AG10803 (cell line): ENCODE measurements around the gene ARID3B.
"Not testable (repeated sequence)": the region's sequence is repeated elsewhere in the genome, so short reads cannot be mapped to it uniquely, and the experiment has no call there.

Source experiments
- DNase-seq: peaks from one replicate; pipeline ENCODE4 v3.0.0; 2010; ENCODE audit warnings: low read depth
- H3K4me3 ChIP-seq: 2 replicates; pipeline ENCODE4 v1.5.1; 2011; ENCODE audit warnings: mild to moderate bottlenecking, low read length, control low read depth
- TF ChIP-seq, protein P1 (sequence below): conservative IDR thresholded peaks from 2 replicates; pipeline ENCODE4 v1.5.1; 2011; ENCODE audit warnings: mild to moderate bottlenecking, low read length, control low read depth, inconsistent platforms

The ARID3B gene

DNA sequence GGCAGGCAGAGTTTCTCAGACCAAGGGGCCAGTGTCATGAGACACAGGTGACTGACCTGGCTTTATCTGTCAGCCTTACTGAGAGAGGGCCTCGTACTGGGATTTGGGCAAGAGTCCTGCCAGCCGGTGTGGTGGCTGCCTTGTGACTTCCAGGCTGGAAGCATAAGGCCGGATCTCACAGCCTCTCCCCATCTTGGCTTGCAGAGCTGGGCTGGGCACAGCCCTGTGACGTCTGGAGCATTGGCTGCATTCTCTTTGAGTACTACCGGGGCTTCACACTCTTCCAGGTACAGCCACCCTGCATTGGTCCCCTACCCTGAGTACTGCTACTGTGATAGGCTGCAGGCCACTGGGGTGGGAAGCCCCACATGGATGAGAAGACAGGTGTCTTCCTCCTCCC, 86.7 kb downstream of the ARID3B start:
- no peak overlapping the region for H3K4me3 ChIP-seq
- DNase-seq = no peak
- TF ChIP-seq, protein P1, sequence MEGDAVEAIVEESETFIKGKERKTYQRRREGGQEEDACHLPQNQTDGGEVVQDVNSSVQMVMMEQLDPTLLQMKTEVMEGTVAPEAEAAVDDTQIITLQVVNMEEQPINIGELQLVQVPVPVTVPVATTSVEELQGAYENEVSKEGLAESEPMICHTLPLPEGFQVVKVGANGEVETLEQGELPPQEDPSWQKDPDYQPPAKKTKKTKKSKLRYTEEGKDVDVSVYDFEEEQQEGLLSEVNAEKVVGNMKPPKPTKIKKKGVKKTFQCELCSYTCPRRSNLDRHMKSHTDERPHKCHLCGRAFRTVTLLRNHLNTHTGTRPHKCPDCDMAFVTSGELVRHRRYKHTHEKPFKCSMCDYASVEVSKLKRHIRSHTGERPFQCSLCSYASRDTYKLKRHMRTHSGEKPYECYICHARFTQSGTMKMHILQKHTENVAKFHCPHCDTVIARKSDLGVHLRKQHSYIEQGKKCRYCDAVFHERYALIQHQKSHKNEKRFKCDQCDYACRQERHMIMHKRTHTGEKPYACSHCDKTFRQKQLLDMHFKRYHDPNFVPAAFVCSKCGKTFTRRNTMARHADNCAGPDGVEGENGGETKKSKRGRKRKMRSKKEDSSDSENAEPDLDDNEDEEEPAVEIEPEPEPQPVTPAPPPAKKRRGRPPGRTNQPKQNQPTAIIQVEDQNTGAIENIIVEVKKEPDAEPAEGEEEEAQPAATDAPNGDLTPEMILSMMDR = no peak

DNA sequence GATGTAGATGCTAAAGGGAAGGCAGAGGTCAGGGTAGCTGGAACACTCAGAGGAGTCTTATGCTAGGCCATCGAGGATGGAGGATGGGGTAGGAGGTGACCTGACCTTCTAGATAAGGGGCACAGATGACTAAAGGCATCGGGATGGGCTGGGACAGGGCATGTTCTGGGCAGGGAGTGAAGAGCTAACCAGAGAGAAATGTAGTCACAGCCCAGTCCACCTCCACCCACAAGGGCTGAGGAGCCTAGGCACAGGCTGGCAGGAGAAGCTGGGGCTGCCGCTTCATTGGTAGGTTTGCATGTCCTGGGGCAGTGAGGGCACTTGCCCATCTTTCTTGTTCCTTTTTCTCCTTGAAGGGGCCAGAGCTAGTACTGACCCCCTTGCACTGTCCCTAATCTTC, 87.2 kb downstream of the ARID3B start:
- no peak overlapping the region for H3K4me3 ChIP-seq
- TF ChIP-seq, protein P1 = no peak
- no peak for DNase-seq

DNA sequence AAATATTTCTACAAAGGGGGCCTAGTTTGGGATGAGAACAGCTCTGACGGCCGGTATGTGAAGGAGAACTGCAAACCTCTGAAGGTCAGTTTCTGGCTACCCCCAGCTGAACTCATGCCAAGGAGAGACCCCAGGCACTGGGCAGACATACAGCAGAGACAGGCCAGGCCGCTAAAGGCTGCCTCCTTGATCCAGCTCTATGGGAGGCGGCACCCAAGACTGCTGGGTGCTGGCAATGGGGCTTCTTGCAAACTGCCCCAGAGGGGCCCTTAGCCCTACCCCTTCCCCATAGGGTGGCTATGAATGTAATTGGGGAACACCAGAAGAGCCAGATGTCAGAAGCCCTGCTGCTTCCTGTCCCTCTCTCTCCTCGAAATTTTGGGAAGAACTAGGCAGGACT, 87.9 kb downstream of the ARID3B start:
- no peak overlapping the region for H3K4me3 ChIP-seq
- TF ChIP-seq, protein P1 = no peak
- no peak for DNase-seq

DNA sequence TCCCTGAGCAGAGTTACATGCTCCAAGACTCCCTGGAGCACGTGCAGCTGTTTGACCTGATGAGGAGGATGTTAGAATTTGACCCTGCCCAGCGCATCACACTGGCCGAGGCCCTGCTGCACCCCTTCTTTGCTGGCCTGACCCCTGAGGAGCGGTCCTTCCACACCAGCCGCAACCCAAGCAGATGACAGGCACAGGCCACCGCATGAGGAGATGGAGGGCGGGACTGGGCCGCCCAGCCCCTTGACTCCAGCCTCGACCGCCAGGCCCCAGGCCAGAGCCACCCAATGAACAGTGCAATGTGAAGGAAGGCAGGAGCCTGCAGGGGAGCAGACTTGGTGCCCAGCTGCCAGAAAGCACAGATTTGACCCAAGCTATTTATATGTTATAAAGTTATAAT, 88.7 kb downstream of the ARID3B start:
- not testable (repeated sequence) for H3K4me3 ChIP-seq, DNase-seq

DNA sequence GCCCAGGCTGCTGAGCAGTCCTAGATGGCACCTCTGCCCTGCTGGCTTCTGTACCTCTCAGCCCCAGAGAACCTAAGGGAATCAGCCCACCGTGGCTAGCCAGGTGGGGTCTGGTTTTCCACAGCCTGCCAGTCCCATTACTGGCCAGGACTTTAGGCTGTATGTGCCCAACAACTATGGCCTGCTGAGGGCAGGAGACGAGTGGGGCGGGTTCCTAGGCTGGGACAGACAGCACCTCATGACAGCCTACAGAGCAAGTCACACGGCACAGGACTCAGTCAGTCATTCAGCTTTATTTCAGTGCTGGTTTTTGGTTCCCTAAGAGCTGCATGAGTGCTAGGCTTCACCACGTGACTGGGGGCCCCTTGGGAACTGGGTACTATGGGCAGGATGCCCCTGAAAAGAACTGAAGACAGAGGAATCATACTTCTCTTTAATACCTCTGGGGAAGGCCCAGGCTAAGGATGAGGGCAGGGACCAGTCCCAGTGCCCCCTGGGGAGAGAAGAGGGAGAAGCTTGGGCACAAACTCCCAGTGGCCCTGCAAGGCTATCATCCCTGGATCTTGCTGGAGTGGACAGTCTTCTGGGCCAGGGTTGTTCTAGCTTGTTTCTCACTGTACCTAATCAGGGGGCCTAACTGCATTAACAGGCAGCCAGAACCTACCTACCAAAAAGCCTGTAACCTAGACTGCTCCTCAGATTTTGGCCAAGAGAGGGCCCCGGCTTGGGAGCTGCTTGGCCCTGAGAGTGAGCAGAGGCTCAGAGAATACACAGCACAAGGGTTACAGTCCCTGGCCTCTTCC, 89.5 kb downstream of the ARID3B start:
- no peak overlapping the region for H3K4me3 ChIP-seq
- no peak for DNase-seq
- TF ChIP-seq, protein P1 = peak; percentile 17; the same call in 1 of the 2 replicates

DNA sequence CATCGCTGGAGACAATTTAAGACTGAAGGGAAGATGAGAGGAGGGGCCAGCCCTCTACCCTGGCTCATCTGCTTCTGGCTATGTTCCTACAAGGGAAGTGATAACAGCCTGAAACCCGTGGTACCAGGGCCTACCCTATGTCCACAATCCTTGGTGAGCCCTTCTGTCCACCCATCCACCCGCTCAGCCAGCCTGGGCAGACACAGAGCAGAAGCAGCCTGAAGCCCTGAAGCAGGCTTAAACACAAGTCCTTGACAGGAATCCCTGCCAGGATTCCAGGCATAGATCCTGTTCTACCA, 90.0 kb downstream of the ARID3B start:
- DNase-seq = no peak
- no peak overlapping the region for H3K4me3 ChIP-seq
- TF ChIP-seq, protein P1 = no peak

DNA sequence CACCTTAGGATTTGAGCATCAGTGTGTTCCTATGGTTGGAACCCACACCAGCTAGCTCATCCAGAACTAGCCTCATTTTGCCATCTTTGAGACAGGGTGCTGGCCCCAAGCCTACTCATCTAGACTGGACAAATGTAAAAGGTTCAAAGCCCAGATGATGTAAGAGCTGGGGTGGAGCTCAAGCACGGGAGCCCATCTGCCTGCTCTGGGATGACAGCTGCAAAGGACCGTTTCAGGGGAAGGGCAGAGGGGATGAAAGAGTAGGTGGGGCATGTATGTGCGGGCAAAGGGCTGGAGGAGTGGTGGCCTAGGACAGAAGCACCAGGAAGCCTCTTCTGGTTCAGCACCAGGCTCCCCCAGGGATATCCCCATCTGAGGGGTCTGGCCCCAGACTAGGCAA, 90.4 kb downstream of the ARID3B start:
- TF ChIP-seq, protein P1 = no peak
- DNase-seq = no peak

More for the DNA sequence above, 90.4 kb downstream of the ARID3B start:
- no peak overlapping the region for H3K4me3 ChIP-seq
